HepG2 (cell line): ENCODE measurements around the gene RANBP17. TPM values are rescaled to one million over a fixed set of nuclear protein-coding genes. Genes with fewer than 3 reads are reported as not detected.

Experiments
- ATAC-seq: fragments of 200-7000 bp; cut with Tn5 transposase; 3 replicates; pipeline ENCODE4 v1.9.1; 2020; ENCODE audit warnings: mild to moderate bottlenecking, moderate library complexity
- BruUV-seq: library from RNA; stranded (reverse); fragments of 400-500 nt; replicated peaks from 2 replicates; lab custom pipeline; 2021; lab: Mats Ljungman, UMichigan
- CTCF ChIA-PET: fragments of 300-600 bp; formaldehyde crosslinking; extraction: SDS; loops from one replicate; lab custom pipeline; 2021; ENCODE audit warnings: low total read pairs, inconsistent platforms, low intra/inter-chr PET ratio; lab: Yijun Ruan, JAX
- POLR2A ChIA-PET: fragments of 350-600 bp; sonication (Branson Sonifier 250); formaldehyde crosslinking; loops from one replicate; lab custom pipeline; 2020; ENCODE audit warnings: antibody characterized with exemption, inconsistent platforms; lab: Yijun Ruan, JAX
- DNase-seq: peaks from one replicate; pipeline ENCODE4 v3.0.0-alpha.2; 2015; ENCODE audit warnings: low spot score
- FAIRE-seq: peaks from 3 replicates; lab custom pipeline; 2011; peaks lifted over from hg19 to GRCh38; lab: Jason Lieb, UNC
- H2AFZ ChIP-seq: one replicate; pipeline ENCODE4 v1.6.1; 2011; ENCODE audit warnings: low read length, inconsistent platforms
- H3K27ac ChIP-seq: fragments of 300-600 bp; 3 replicates; pipeline ENCODE4 v1.8.0; 2011; ENCODE audit warnings: mixed run types, mild to moderate bottlenecking, mixed read lengths, low read length, inconsistent platforms; ENCODE audit not compliant: insufficient read depth; ENCODE audit errors: extremely low read length
- H3K27me3 ChIP-seq, 2 experiments: fragments of 200-600 bp in 1 of 2; 2 replicates in 1 of 2; 3 replicates in 1 of 2; pipeline versions ENCODE4 v1.6.0 to v1.8.0; 2011; ENCODE audit warnings: low read length in 2 of 2, mild to moderate bottlenecking in 2 of 2, moderate library complexity in 2 of 2, inconsistent platforms in 1 of 2; ENCODE audit not compliant: insufficient read depth in 2 of 2, control insufficient read depth in 1 of 2
- H3K36me3 ChIP-seq, 2 experiments: fragments of 200-600 bp in 1 of 2; replicated peaks in 1 of 2; 2 replicates in 1 of 2; 3 replicates in 1 of 2; pipeline versions ENCODE4 v1.5.1 to v1.8.0; 2011; ENCODE audit warnings: low read length in 2 of 2, inconsistent platforms in 1 of 2; ENCODE audit not compliant: insufficient read depth in 2 of 2, control insufficient read depth in 1 of 2
- H3K4me1 ChIP-seq: 2 replicates; pipeline ENCODE4 v1.5.1; 2012; ENCODE audit warnings: low read length, inconsistent platforms; ENCODE audit not compliant: insufficient read depth
- H3K4me2 ChIP-seq: 2 replicates; pipeline ENCODE4 v1.6.0; 2011; ENCODE audit warnings: low read depth, low read length, inconsistent platforms
- H3K4me3 ChIP-seq, 3 experiments: fragments of 200-600 bp in 1 of 3; sonication (generic), shearing (Covaris generic) in 1 of 3; replicated peaks in 1 of 3; 2 replicates each; pipeline ENCODE4 v1.5.1; 2011 to 2016; ENCODE audit warnings: low read length in 3 of 3, inconsistent platforms in 2 of 3, low read depth in 2 of 3, mild to moderate bottlenecking in 2 of 3, control low read depth in 1 of 3, mixed read lengths in 1 of 3; ENCODE audit not compliant: insufficient read depth in 1 of 3
- H3K79me2 ChIP-seq: one replicate; pipeline ENCODE4 v1.6.1; 2011; ENCODE audit warnings: low read length, inconsistent platforms; ENCODE audit not compliant: insufficient read depth
- H3K9ac ChIP-seq: 2 replicates; pipeline ENCODE4 v1.6.0; 2011; ENCODE audit warnings: mild to moderate bottlenecking, low read depth, low read length, inconsistent platforms; ENCODE audit not compliant: insufficient read depth
- H3K9me3 ChIP-seq: 2 replicates; pipeline ENCODE4 v1.5.1; 2012; ENCODE audit warnings: mild to moderate bottlenecking, low read length
- H4K20me1 ChIP-seq: 2 replicates; pipeline ENCODE4 v1.6.0; 2011; ENCODE audit warnings: inconsistent platforms, mild to moderate bottlenecking, low read length, moderate library complexity; ENCODE audit not compliant: insufficient read depth
- BORCS8-MEF2B ChIP-seq: sonication (generic); formaldehyde crosslinking; IDR thresholded peaks from 2 replicates; pipeline ENCODE4 v1.8.0; 2022; ENCODE audit warnings: mild to moderate bottlenecking, missing genetic modification reagents
- IRX3 ChIP-seq: sonication (generic); formaldehyde crosslinking; IDR thresholded peaks from 2 replicates; pipeline ENCODE4 v1.8.1; 2023; ENCODE audit warnings: mild to moderate bottlenecking, low read depth, missing genetic modification reagents, borderline replicate concordance
- MBNL3 ChIP-seq: fragments of 250-450 bp; sonication (Bioruptor Pico); conservative IDR thresholded peaks from 2 replicates; pipeline ENCODE4 v1.8.0; 2022; ENCODE audit warnings: mild to moderate bottlenecking, inconsistent platforms
- MEIS1 ChIP-seq: sonication (generic); formaldehyde crosslinking; IDR thresholded peaks from 2 replicates; pipeline ENCODE4 v1.9.0; 2021; ENCODE audit warnings: mild to moderate bottlenecking, missing genetic modification reagents, moderate library complexity, borderline replicate concordance
- PTBP1 ChIP-seq: fragments of 200-400 bp; formaldehyde crosslinking; IDR thresholded peaks from 2 replicates; pipeline ENCODE4 v1.6.1; 2018; ENCODE audit warnings: low read length, low read depth; ENCODE audit not compliant: poor library complexity, severe bottlenecking
- REPIN1 ChIP-seq: sonication (generic); formaldehyde crosslinking; IDR thresholded peaks from 2 replicates; pipeline ENCODE4 v1.8.0; 2022; ENCODE audit warnings: missing genetic modification reagents, low read depth, mild to moderate bottlenecking, borderline replicate concordance
- RFXAP ChIP-seq: sonication (generic); formaldehyde crosslinking; IDR thresholded peaks from 2 replicates; pipeline ENCODE4 v1.4.0; 2020; ENCODE audit warnings: missing genetic modification reagents, borderline replicate concordance
- SMAD1 ChIP-seq: sonication (generic); formaldehyde crosslinking; IDR thresholded peaks from 2 replicates; pipeline ENCODE4 v1.4.0; 2020; ENCODE audit warnings: missing genetic modification reagents, low read depth, mild to moderate bottlenecking, borderline replicate concordance
- ZFP41 ChIP-seq: sonication (generic); formaldehyde crosslinking; IDR thresholded peaks from 2 replicates; pipeline ENCODE4 v1.4.0; 2020; ENCODE audit warnings: mild to moderate bottlenecking, missing genetic modification reagents, borderline replicate concordance
- ZNF891 ChIP-seq: sonication (generic); formaldehyde crosslinking; IDR thresholded peaks from 2 replicates; pipeline ENCODE4 v1.5.0; 2020; ENCODE audit warnings: mild to moderate bottlenecking, missing genetic modification reagents
- WGBS: methylation state at CpG from one replicate; pipeline ENCODE4 v1.1.6; 2017; ENCODE audit warnings: low lambda C conversion rate; 5-methylcytosine and 5-hydroxymethylcytosine counted together
- in situ Hi-C: cut with HindIII; loops from 2 replicates; pipeline ENCODE4 v1.10.0; 2017; ENCODE audit warnings: low pct_unique_long_range_greater_than_20kb; ENCODE audit not compliant: extremely low pct_ligation_motif_present
- intact Hi-C: fragments of 100-400 bp; cut with micrococcal nuclease; formaldehyde crosslinking; loops from one replicate; pipeline ENCODE4 v1.10.0; 2022; ENCODE audit not compliant: unreplicated experiment
- polyA plus RNA-seq, 8 experiments: library from polyadenylated mRNA; depleted of rRNA in 3 of 8; stranded (reverse) in 7 of 8; unstranded in 1 of 8; fragments of >200 nt; fragmentation: Illumina TruSeq in 4 of 8; extraction: Trizol in 4 of 8; gene quantifications; 2 replicates each; pipeline versions ENCODE4 v1.2.1 to v1.2.3, GENCODE V29; 2011 to 2016; ENCODE audit warnings: low read depth in 4 of 8, missing spikeins in 1 of 8, mixed read lengths in 1 of 8; ENCODE audit not compliant: insufficient read depth in 1 of 8
- total RNA-seq, 5 experiments: library from RNA; depleted of rRNA; stranded (reverse); fragments of >200 nt; fragmentation: Illumina TruSeq; extraction: Trizol; gene quantifications; 2 replicates each; pipeline ENCODE4 v1.2.3, GENCODE V29; 2016; ENCODE audit warnings: low read depth in 1 of 5
- TF ChIP-seq, protein P1 (sequence below): sonication (generic); formaldehyde crosslinking; IDR thresholded peaks from 2 replicates; pipeline ENCODE4 v1.4.0; 2020; ENCODE audit warnings: mild to moderate bottlenecking, missing genetic modification reagents
- TF ChIP-seq, protein P2 (sequence below): sonication (generic); formaldehyde crosslinking; IDR thresholded peaks from 2 replicates; pipeline ENCODE4 v1.4.0; 2020; ENCODE audit warnings: missing genetic modification reagents, low read depth, mild to moderate bottlenecking, borderline replicate concordance
- TF ChIP-seq, protein P3 (sequence below), 2 experiments: IDR thresholded peaks; 2 replicates each; pipeline ENCODE4 v1.6.1; 2011 to 2012; ENCODE audit warnings: low read length in 2 of 2, borderline replicate concordance in 1 of 2, low read depth in 1 of 2, mild to moderate bottlenecking in 1 of 2, moderate library complexity in 1 of 2
- TF ChIP-seq, protein P4 (sequence below): sonication (generic); formaldehyde crosslinking; IDR thresholded peaks from 2 replicates; pipeline ENCODE4 v1.8.0; 2022; ENCODE audit warnings: missing genetic modification reagents, mild to moderate bottlenecking, borderline replicate concordance

RANBP17 gene
- total and polyA plus RNA-seq, 2 of the 13 experiments (the other 11 are each of a cell fraction or from before 2014, with no cell fraction given), result not detected

DNA sequence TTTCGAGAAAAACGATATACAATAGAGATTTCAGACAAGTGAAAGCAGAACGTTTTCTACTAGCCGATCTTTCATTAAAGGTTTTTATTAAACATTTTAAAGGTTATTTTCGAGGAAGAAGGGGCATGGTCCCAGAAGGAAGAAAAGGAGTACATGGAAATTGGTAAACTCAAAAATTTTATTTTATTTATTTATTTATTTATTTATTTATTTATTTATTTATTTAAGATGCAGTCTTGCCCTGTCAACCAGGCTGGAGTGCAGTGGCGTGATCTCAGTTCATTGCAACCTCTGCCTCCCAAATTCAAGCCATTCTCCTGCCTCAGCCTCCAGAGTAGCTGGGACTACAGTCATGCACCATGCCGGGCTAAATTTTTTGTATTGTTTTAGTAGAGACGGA lies 77.4 kb downstream of the RANBP17 start (continued):
- TF ChIP-seq MEIS1 (CRISPR knock-in tag) (no peak), IRX3 (CRISPR knock-in tag) (no peak), BORCS8-MEF2B (CRISPR knock-in tag) (no peak)
- TF ChIP-seq, protein P1, sequence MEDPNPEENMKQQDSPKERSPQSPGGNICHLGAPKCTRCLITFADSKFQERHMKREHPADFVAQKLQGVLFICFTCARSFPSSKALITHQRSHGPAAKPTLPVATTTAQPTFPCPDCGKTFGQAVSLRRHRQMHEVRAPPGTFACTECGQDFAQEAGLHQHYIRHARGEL (CRISPR knock-in tag), result no peak

DNA sequence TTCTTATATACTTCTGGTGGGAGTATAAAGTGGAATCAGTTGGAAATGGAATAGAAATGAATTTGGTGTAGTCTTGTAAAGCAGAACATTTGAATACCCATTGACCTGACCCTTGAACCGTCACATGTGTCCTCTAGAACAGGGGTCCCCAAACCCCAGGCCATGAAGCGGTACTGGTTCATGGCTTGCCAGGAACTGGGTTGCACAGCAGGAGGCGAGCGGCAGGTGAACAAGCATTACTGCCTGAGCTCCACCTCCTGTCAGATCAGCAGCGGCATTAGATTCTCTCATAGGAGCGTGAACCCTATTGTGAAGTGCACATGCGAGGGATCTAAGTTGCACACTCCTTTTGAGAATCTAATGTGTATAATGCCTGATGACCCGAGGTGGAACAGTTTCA lies 80.0 kb downstream of the RANBP17 start:
- Histone ChIP-seq H3K4me3 (no peak overlapping the region), H4K20me1 (no peaks in the 10 kb centered on the region), H3K36me3 (no peaks in the 10 kb centered on the region), H2AFZ (no peak overlapping the region), H3K9me3 (no peaks in the 10 kb centered on the region), H3K27me3 (no peaks in the 10 kb centered on the region), H3K79me2 (no peaks in the 10 kb centered on the region), H3K4me1 (no peaks in the 10 kb centered on the region), H3K4me2 (no peak overlapping the region), H3K27ac (no peak overlapping the region), H3K9ac (no peak overlapping the region)
- BruUV-seq, result no TSS peak
- ChIA-PET CTCF (no interaction called here), POLR2A (no interaction called here)
- TF ChIP-seq RFXAP (no peak), MBNL3 (CRISPR knock-in tag) (no peak), ZNF891 (CRISPR knock-in tag) (no peak), ZFP41 (no peak), REPIN1 (CRISPR knock-in tag) (no peak), PTBP1 (no peak), SMAD1 (CRISPR knock-in tag) (no peak)
- TF ChIP-seq, protein P2, sequence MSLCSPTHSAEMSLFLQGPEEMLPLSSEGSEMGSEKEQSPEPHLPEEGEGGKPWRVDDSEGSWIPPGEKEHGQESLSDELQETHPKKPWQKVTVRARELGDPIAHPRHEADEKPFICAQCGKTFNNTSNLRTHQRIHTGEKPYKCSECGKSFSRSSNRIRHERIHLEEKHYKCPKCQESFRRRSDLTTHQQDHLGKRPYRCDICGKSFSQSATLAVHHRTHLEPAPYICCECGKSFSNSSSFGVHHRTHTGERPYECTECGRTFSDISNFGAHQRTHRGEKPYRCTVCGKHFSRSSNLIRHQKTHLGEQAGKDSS (CRISPR knock-in tag), result no peak
- TF ChIP-seq, protein P3, sequence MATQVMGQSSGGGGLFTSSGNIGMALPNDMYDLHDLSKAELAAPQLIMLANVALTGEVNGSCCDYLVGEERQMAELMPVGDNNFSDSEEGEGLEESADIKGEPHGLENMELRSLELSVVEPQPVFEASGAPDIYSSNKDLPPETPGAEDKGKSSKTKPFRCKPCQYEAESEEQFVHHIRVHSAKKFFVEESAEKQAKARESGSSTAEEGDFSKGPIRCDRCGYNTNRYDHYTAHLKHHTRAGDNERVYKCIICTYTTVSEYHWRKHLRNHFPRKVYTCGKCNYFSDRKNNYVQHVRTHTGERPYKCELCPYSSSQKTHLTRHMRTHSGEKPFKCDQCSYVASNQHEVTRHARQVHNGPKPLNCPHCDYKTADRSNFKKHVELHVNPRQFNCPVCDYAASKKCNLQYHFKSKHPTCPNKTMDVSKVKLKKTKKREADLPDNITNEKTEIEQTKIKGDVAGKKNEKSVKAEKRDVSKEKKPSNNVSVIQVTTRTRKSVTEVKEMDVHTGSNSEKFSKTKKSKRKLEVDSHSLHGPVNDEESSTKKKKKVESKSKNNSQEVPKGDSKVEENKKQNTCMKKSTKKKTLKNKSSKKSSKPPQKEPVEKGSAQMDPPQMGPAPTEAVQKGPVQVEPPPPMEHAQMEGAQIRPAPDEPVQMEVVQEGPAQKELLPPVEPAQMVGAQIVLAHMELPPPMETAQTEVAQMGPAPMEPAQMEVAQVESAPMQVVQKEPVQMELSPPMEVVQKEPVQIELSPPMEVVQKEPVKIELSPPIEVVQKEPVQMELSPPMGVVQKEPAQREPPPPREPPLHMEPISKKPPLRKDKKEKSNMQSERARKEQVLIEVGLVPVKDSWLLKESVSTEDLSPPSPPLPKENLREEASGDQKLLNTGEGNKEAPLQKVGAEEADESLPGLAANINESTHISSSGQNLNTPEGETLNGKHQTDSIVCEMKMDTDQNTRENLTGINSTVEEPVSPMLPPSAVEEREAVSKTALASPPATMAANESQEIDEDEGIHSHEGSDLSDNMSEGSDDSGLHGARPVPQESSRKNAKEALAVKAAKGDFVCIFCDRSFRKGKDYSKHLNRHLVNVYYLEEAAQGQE (IDR thresholded peaks at IDR 0.05; ENCODE audit: borderline replicate concordance in 1 of 2, low read depth in 1 of 2, low read length in 2 of 2), result no peak
- TF ChIP-seq, protein P4, sequence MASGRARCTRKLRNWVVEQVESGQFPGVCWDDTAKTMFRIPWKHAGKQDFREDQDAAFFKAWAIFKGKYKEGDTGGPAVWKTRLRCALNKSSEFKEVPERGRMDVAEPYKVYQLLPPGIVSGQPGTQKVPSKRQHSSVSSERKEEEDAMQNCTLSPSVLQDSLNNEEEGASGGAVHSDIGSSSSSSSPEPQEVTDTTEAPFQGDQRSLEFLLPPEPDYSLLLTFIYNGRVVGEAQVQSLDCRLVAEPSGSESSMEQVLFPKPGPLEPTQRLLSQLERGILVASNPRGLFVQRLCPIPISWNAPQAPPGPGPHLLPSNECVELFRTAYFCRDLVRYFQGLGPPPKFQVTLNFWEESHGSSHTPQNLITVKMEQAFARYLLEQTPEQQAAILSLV, result no peak
- FAIRE-seq, result no peak
- DNase-seq, result no peak
- no peak for ATAC-seq
- in situ Hi-C loops, result no loop called here
- intact Hi-C loops, result no loop called here
- WGBS, result 6% methylated on average over 8 of the region's 8 CpGs
